SK-N-MC (cell line): Measurements from ENCODE around the gene RCL1.

Source experiments
- EZH2 ChIP-seq: fragments of 200-600 bp; sonication (generic); IDR thresholded peaks from one replicate; pipeline ENCODE4 v1.6.1; 2017; ENCODE audit warnings: antibody characterized with exemption
- POLR2AphosphoS5 ChIP-seq: IDR thresholded peaks from 2 replicates; pipeline ENCODE4 v1.6.1; 2012; ENCODE audit warnings: mild to moderate bottlenecking, low read depth, low read length, borderline replicate concordance

GRCh38 chr9:4902135-4902475 lies 109.4 kb downstream of the RCL1 start:
- no peak for TF ChIP-seq EZH2
- no peak for TF ChIP-seq POLR2AphosphoS5
